ENCODE results near the gene GRIK4. TPM values are rescaled to one million over a fixed set of nuclear protein-coding genes. Genes with fewer than 3 reads are reported as not detected.

GRIK4 gene
- total RNA-seq, 3 donors from 2014 or later, result 0.36 to 0.51 TPM; not detected in 1

DNA sequence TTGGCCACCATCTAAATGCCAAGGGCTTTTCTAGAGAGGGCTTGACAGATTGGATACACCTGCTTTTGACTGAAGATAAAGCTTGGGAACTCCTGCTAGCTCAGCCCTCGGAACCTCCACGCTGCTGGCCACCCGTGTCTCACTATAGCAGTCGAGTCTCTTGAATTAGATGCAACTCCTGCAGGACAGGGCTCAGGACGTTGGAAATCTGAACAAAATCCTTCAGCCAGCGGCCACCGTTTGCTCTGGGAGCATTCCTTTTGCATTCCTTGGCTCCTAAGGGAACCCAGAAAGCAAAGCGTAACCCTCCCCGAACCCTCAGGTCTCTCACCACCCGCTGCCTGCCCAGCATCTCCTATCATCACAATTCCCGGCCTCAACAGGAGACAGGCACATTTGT lies 77.8 kb downstream of the GRIK4 start:
- H3K4me1 ChIP-seq (ENCODE audit: low read depth), result no peaks in the 10 kb centered on the region
- DNase-seq (no peak), ATAC-seq (no peak)
- no peaks in the 10 kb centered on the region for H3K36me3 ChIP-seq (ENCODE audit: low read depth)
- no peak overlapping the region for H3K4me3 ChIP-seq
- intact Hi-C loops (cut with DNase I, micrococcal nuclease), result no loop called here
- no peak for TF ChIP-seq CTCF (IDR thresholded peaks at IDR 0.05)
- no peaks in the 10 kb centered on the region for H3K9me3 ChIP-seq

DNA sequence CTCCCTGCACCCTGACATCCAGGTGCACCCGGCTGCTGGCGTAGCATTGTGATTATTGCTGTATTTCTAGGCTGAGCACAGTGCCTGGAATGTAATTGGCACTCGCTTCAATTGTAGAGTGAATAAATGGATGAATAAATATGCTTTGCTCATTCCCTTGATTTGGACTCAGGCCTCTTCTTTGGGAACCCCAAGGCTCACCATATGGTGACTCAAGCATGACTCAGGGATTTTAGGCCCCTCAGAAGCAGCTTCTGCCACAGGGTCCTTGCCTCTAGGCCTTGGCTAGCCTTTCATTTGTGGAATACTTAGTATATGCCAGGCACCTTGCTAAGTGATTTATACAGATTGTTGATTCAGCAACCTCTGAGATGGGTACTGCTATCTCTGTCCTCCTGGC lies 78.9 kb downstream of the GRIK4 start:
- Histone ChIP-seq H3K9me3 (no peaks in the 10 kb centered on the region), H3K4me1 (ENCODE audit: low read depth) (no peaks in the 10 kb centered on the region), H3K36me3 (ENCODE audit: low read depth) (no peaks in the 10 kb centered on the region), H3K4me3 (no peak overlapping the region)
- DNase-seq, result no peak
- intact Hi-C loops (cut with DNase I, micrococcal nuclease), result no loop called here
- no peak for ATAC-seq
- no peak for TF ChIP-seq CTCF (IDR thresholded peaks at IDR 0.05)

DNA sequence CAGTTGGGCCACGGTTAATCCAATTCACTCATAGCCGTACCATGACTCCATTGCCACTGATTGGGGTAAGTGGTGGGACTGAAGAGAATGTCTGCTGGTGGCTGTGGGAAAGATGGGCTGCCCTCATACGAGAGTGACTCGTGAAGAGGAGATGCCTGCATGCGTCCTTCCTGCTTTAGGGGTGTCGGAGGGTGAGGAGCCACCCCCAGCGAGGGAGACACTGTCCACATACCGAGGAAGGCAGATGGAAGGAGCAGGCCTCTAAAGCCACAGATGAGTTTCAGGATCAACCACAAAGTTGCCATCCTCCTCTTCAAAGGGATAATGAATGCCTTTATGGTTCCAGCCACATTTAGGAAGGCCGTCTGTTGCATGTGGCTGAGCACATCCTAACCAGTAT lies 83.2 kb downstream of the GRIK4 start:
- H3K36me3 ChIP-seq (ENCODE audit: low read depth), result no peaks in the 10 kb centered on the region
- H3K9me3 ChIP-seq, result no peaks in the 10 kb centered on the region
- DNase-seq, result no peak
- no peak for TF ChIP-seq CTCF (IDR thresholded peaks at IDR 0.05)
- ATAC-seq, result no peak
- H3K4me1 ChIP-seq (ENCODE audit: low read depth), result no peaks in the 10 kb centered on the region
- intact Hi-C loops (cut with DNase I, micrococcal nuclease), result no loop called here
- H3K4me3 ChIP-seq, result no peak overlapping the region

DNA sequence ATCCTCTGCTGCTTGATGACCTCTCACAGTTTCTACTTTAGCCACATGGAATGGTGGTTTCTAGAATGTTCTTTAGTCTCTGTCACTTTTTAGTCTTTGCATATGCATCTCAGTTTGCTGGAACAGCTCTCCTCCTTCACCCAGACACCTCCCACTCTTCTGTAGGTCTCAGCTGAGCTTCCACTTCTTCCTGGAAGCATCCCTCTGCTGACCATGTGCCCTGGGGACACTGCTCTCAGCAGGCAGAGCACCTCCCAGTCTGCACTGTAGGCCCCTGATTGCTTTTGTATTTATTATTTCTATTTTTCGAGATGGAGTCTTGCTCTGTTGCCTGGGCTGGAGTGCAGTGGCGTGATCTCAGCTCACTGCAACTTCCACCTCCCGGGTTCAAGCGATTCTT lies 84.0 kb downstream of the GRIK4 start:
- Histone ChIP-seq H3K4me3 (no peak overlapping the region), H3K4me1 (ENCODE audit: low read depth) (no peaks in the 10 kb centered on the region), H3K36me3 (ENCODE audit: low read depth) (no peaks in the 10 kb centered on the region), H3K9me3 (no peaks in the 10 kb centered on the region)
- DNase-seq (no peak), ATAC-seq (no peak)
- intact Hi-C loops (cut with DNase I, micrococcal nuclease), result no loop called here
- TF ChIP-seq CTCF (IDR thresholded peaks at IDR 0.05), result no peak

DNA sequence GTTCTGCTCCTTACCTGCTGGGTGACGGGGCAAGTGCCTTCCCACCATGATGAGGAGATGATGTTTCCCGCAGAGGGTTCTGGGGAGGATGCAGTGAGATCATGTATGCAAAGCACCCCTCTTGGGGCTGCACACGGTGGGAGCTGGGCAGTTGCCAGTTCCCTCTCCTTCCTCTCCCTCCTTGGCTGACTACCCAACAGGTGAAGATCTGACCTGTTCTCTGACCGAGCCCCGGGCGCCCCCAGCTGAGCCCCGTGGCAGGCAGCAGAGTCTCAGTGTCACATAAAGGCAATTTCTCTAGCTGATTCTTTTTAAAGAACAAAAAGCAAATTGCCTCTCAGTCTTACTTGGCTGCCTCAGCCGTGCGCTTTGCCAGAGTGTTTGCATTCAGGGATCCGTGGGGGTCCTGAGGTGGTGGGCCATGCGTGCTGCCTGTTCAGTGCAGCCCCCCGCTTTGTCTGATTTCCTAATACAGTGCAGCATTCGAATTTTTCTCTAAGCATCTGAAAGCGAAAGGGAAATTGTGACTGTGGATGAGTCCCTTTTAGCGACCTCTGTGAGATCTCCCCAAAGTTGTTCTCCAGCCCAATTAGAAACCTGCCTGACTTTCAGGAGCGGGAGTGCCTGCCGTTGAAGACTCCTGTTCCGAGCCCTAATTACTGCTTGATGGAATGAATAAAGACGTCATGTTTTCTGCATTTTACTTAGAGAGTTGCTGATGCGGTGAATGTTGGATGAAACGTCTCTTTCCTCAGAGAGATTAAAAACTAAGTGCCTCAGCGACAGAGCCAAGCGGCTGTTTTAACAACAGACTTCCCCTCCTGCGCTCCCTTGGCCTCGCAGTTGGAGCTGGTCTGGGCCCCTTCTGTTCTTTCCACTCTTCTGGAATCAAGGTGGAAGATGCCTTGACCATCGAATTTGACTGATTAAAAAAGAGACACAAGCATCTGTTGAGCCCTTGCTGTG lies 86.0 kb downstream of the GRIK4 start:
- no peaks in the 10 kb centered on the region for H3K4me1 ChIP-seq (ENCODE audit: low read depth)
- DNase-seq (no peak), ATAC-seq (no peak)
- intact Hi-C loops (cut with DNase I, micrococcal nuclease), result no loop called here
- no peaks in the 10 kb centered on the region for H3K9me3 ChIP-seq
- no peak for TF ChIP-seq CTCF (IDR thresholded peaks at IDR 0.05)
- no peak overlapping the region for H3K4me3 ChIP-seq
- no peaks in the 10 kb centered on the region for H3K36me3 ChIP-seq (ENCODE audit: low read depth)

Data from mucosa of descending colon (tissue), 3 donors.